LoVo (cell line): ENCODE data around the gene ZDHHC14.
"Not testable (repeated sequence)": the region's sequence is repeated elsewhere in the genome, so short reads cannot be mapped to it uniquely, and the experiment has no call there.

Experiments used
- DNase-seq: peaks from one replicate; pipeline ENCODE4 v3.0.0-alpha.2; 2016; ENCODE audit warnings: low spot score

Gene ZDHHC14

GRCh38 chr6:157554747-157555146 is 173.8 kb downstream of the ZDHHC14 start:
- no peak for DNase-seq

- no peak for DNase-seq
Measured at GRCh38 chr6:157555455-157556143, 174.6 kb downstream of the ZDHHC14 start.

GRCh38 chr6:157556144-157556645 is 175.2 kb downstream of the ZDHHC14 start:
- no peak for DNase-seq

GRCh38 chr6:157556671-157557430 is 175.9 kb downstream of the ZDHHC14 start:
- no peak for DNase-seq

GRCh38 chr6:157557559-157557958 is 176.6 kb downstream of the ZDHHC14 start:
- DNase-seq, result no peak

GRCh38 chr6:157558049-157558448 is 177.1 kb downstream of the ZDHHC14 start:
- DNase-seq, result no peak

GRCh38 chr6:157558487-157559200 is 177.7 kb downstream of the ZDHHC14 start:
- DNase-seq, result no peak

- DNase-seq, result no peak
Measured at GRCh38 chr6:157559201-157559756, 178.3 kb downstream of the ZDHHC14 start.

GRCh38 chr6:157560063-157560462 is 179.1 kb downstream of the ZDHHC14 start:
- not testable (repeated sequence) for DNase-seq

- DNase-seq, result no peak
Measured at GRCh38 chr6:157560691-157561413, 179.9 kb downstream of the ZDHHC14 start.

- DNase-seq, result no peak
Measured at GRCh38 chr6:157561414-157561790, 180.4 kb downstream of the ZDHHC14 start.

GRCh38 chr6:157561929-157562810 is 181.2 kb downstream of the ZDHHC14 start:
- no peak for DNase-seq

- no peak for DNase-seq
Measured at GRCh38 chr6:157562997-157563396, 182.0 kb downstream of the ZDHHC14 start.

GRCh38 chr6:157563611-157564284 is 182.8 kb downstream of the ZDHHC14 start:
- no peak for DNase-seq

GRCh38 chr6:157568702-157569101 is 187.7 kb downstream of the ZDHHC14 start:
- no peak for DNase-seq

- no peak for DNase-seq
Measured at GRCh38 chr6:157569543-157569942, 188.6 kb downstream of the ZDHHC14 start.

- DNase-seq, result no peak
Measured at GRCh38 chr6:157570104-157570503, 189.1 kb downstream of the ZDHHC14 start.

- no peak for DNase-seq
Measured at GRCh38 chr6:157570752-157571151, 189.8 kb downstream of the ZDHHC14 start.

- no peak for DNase-seq
Measured at GRCh38 chr6:157571269-157571668, 190.3 kb downstream of the ZDHHC14 start.

GRCh38 chr6:157571950-157572349 is 191.0 kb downstream of the ZDHHC14 start:
- no peak for DNase-seq
